ENCODE results near the gene TSNAXIP1.
"Not testable (repeated sequence)": the region's sequence is repeated elsewhere in the genome, so short reads cannot be mapped to it uniquely, and the experiment has no call there.

TSNAXIP1 gene

DNA sequence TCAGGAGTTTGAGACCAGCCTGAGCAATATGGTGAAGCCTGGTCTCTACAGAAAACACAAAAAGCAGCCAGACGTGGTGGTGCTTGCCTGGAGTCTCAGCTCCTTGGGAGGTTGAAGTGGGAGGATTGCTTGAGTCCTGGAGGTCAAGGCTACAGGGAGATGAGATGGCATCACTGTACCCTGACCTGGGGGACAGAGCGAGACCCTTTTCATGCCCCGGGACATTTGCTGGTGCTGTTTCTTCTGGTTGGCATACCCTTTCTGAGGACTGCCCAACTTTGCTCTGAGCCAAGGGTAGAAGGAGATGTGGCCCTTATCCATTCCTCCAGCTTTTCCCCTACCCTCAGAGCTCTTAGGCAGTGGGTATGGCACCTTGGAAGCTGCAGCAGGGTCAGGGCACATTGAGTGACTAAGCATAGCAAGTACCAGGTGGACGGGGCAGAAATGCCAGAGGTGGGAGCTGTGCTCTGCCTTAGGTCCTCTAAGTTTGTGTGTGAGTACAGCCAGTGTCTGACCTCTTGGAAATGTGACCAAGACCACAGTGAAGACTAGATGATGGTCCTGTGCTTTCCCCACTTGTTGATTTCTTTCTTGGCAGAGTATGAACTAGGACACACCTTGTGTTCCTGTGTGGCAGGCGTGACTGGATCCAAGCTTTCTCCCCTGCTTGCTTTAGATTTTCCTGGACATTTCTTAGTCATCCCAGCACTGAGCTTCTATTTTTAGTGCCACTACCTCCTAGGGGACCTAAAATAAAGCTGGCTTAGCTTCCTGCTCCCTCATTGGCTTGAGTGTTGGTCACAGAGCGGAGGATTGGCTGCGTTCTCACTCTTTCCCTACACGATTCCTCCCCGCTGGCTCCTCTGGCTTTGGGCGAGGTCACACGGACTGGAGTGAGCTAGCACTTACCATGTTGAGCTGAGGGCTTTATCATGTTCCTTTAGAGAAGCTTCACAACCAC, 56.2 kb downstream of the TSNAXIP1 start:
- DNase-seq, result no peak

DNA sequence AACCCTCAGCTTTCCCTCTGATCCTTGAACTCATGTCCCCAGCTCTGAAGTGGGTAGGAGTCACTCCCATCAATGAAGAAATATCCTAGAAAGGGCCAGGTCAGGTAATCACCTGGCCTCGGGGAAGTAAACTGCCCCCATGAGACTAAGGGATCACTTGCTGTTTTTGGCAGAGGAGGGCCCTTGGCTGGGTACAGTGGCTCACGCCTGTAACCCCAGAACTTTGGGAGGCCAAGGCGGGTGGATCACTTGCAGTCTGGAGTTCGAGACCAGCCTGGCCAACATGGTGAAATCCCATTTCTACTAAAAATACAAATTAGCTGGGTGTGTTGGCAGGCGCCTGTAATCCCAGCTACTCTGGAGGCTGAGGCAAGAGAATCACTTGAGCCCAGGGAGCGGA, 57.4 kb downstream of the TSNAXIP1 start:
- not testable (repeated sequence) for DNase-seq

- no peak for DNase-seq
Measured at GRCh38 chr16:67864594-67864993, 57.9 kb downstream of the TSNAXIP1 start.

- DNase-seq, result no peak
Measured at GRCh38 chr16:67865318-67865717, 58.6 kb downstream of the TSNAXIP1 start.

DNA sequence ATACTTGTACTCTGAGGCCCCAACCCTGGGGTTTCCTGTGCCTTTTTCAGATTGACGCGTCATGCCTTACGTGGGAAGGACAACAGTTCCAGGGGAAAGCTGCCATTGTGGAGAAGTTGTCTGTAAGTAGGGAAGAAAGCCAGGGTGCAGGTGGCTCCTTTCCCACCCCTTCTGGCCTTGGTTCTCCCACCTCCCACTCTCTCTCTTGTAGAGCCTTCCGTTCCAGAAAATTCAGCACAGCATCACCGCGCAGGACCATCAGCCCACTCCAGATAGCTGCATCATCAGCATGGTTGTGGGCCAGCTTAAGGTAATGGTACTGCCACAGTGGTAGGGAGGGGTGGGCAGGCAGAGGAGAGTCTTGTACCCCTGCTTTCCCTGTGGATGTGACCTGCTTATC, 61.6 kb downstream of the TSNAXIP1 start:
- no peak for DNase-seq

GRCh38 chr16:67869653-67870052, 63.0 kb downstream of the TSNAXIP1 start:
- no peak for DNase-seq

- no peak for DNase-seq
Measured at GRCh38 chr16:67871256-67871655, 64.6 kb downstream of the TSNAXIP1 start.

DNA sequence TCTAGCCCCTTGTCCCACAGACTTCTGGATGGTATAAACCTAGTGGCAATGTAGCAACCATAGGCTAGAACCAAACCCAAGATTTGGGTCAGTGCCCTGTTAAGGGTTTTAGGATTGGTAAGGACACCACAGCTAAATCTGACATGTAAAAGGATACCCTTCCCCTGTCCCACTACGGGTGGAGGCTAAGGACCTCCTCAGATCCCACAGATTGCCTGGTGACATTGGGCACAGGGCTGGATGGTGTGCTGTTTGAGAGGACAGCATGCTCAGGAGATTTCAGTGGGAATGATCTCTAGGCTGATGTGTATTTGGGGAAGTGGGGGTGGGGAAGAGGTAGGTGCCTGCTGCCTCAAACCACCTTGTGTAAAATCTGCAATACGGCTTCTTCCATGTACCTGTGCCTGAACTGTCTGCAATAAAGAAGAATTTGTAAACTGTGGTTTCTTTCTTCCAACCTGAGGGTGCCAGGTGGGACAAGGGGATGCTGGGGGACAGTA, 65.5 kb downstream of the TSNAXIP1 start:
- no peak for DNase-seq

DNA sequence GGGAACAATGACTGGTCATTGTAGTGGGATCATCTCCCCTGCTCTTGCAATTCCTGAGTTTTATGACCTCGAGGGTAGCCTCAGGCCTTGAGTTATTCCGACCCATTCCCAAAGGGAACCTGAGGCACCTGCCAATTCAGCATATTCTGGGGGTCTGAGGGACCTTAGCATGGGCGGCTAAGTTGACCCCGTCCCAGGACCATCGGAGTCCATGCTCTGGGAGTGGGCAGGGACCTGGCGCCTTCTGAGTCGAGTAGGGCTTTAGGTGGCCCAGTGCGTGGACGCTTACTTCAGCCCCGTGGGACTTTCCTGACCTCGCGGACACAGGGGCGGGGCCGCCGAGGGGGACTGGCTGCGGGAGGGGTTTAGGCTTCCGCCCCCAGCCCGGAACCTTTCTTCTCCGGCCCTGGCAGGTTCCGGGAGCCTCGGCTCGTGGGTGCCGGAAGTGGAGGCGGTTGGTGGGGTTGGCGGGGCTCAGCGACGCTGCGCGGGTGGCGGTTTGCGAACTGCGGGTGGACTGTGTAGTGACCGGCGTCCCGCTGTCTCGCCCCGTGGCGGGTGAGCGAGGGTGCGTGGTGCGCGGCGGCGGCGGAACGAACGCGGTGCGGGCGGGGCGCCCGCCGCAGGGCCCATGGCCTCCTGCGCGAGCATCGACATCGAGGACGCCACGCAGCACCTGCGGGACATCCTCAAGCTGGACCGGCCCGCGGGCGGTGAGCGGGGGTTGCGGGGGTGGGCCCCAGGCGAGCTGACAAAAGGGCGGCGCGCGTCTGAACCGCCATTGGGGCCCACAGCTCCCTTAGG, 66.1 kb downstream of the TSNAXIP1 start, which contains the start of gene EDC4:
Gene EDC4 (plus strand): TSS at position 422 of the 804 bp plus-strand sequence. CDS start 210 bp downstream, at position 632.
- DNase-seq, result no peak

GRCh38 chr16:67873435-67874370, 67.0 kb downstream of the TSNAXIP1 start:
- DNase-seq, result no peak

- no peak for DNase-seq
Measured at GRCh38 chr16:67874372-67874771, 67.7 kb downstream of the TSNAXIP1 start.

DNA sequence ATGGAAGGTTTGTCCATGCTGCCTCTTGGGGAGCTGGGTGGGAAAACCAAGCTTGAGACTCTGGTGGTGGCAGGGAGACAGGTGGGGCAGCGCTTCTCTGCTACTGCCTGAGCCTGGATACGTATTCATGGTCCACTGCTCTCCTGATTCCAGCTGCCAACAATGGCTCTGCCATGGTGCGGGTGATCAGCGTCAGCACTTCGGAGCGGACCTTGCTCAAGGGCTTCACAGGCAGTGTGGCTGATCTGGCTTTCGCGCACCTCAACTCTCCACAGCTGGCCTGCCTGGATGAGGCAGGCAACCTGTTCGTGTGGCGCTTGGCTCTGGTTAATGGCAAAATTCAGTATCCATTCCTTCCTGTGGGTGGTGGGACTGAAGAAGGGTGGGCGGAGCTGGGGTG, 70.4 kb downstream of the TSNAXIP1 start:
- no peak for DNase-seq
